Gastrocnemius medialis (tissue), 4 donors: ENCODE results near the gene GRIK3.

Experiments used
- CTCF ChIP-seq, 5 experiments: fragments of 450-650 bp in 3 of 5; fragments of 200-600 bp in 2 of 5; sonication (generic) in 2 of 5; IDR thresholded peaks in 4 of 5; conservative IDR thresholded peaks in 1 of 5; 1 replicate in 4 of 5; 2 replicates in 1 of 5; pipeline ENCODE4 v1.5.1; 2016 to 2019; ENCODE audit warnings: antibody characterized with exemption in 5 of 5, mild to moderate bottlenecking in 3 of 5, moderate library complexity in 3 of 5
- POLR2A ChIP-seq, 2 donors: fragments of 450-650 bp; IDR thresholded peaks; one replicate each; pipeline ENCODE4 v1.6.1; 2017; ENCODE audit warnings: antibody characterized with exemption in 2 of 2, mild to moderate bottlenecking in 2 of 2, moderate library complexity in 2 of 2

- no peak for TF ChIP-seq CTCF (IDR thresholded peaks at IDR 0.05 in 4 of 5, conservative IDR thresholded peaks at IDR 0.05 in 1 of 5)
- TF ChIP-seq POLR2A (IDR thresholded peaks at IDR 0.05): no peak
Measured at GRCh38 chr1:37047542-37047941, 13.2 kb upstream of the GRIK3 start.
